GM18526 (cell line): ENCODE data around the gene KLF15.

Experiments used
- POLR2A ChIP-seq: IDR thresholded peaks from 3 replicates; pipeline ENCODE4 v1.6.1; 2011; ENCODE audit not compliant: insufficient read length; ENCODE audit errors: extremely low read depth

The KLF15 gene

GRCh38 chr3:126338790-126339288, 18.4 kb downstream of the KLF15 start:
- no peak for TF ChIP-seq POLR2A

DNA sequence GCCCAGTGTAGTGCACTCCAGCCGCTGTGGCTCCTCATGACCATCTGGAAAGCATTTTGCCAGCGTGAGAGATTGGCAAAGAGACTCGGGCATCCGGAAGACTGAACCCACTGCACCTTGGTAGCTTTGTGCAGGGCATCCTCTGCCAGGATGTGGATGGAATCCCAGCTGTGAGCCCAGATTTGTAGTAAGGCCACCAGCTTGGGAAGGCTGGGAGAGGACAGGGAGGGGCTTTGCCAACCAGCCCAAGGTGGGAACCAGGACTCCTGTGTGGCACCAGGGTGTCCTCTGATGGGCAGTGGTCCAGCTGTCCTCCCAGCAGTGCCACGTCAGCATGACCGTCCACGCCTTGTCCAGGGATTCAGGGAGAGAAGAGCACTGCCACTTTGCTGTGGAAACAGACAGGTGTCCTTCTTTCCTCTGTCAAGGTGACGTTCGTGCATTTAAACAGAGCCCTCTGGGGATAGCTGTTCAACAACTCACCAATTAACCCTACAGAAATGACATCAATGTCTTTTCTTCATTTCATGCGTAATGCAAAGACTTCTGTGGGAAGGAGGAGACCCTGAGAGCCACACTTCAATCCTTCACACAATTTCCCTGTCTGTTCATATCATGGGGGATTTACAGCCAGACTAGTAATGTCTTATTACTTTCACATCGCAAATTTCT, 19.1 kb downstream of the KLF15 start:
- TF ChIP-seq POLR2A = no peak

DNA sequence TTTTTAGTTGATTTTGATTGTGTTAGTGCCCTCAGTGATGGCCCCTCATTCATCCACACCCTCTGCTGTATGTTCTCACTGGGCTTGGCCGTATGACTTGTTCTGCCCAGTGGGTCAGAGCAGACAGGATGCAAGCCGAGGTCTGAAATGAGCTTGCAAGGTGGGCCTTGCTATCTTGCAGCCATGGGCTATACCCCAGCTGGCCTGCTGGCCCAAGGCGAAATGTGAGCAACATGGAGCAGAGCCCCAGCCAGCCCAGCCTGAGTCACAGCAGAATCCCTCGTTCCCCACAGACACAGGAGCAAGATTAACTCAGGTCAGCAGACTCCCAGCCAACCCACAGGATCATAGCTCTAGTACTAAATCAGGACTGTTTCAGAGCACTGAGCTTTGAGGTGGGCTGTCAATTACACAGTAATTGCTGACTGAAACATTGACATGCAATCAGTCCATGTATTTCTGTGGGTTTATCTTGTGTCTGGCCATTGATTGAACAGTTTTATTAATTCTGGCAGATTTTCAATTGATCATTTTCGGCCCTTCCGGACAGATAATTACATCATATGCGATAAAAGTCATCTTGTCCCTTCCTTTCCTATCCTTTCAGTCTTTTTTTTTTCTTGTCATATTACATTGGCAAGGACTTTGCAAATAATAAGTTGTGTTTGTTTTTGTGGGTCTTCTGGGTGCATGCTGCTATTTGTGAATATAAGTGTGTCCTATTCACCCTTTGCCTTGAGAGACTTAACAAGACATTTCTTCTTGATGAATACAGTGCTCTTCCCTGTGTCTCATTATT, 27.1 kb downstream of the KLF15 start:
- no peak for TF ChIP-seq POLR2A

DNA sequence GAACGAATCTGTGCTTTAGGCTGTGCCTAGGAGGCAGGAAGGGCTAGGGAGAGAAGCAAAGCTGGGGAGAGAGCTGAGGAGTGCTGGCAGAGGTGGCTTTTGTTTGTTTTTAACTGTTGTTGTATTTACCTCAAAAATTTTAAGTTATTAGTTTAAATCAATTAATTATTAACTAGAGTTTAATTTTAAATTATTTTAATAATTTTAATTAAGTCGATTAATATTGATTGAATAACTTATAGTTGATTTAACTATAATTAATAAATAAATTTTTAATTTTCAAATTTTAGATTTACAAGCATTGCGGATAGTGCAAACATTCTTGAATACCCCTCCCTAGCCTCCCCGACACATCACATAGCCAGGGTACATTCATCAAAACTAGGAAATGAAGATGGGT, 30.6 kb downstream of the KLF15 start:
- TF ChIP-seq POLR2A = no peak

GRCh38 chr3:126322181-126322967, 34.8 kb downstream of the KLF15 start:
- no peak for TF ChIP-seq POLR2A

GRCh38 chr3:126321490-126321889, 35.7 kb downstream of the KLF15 start:
- TF ChIP-seq POLR2A = no peak

DNA sequence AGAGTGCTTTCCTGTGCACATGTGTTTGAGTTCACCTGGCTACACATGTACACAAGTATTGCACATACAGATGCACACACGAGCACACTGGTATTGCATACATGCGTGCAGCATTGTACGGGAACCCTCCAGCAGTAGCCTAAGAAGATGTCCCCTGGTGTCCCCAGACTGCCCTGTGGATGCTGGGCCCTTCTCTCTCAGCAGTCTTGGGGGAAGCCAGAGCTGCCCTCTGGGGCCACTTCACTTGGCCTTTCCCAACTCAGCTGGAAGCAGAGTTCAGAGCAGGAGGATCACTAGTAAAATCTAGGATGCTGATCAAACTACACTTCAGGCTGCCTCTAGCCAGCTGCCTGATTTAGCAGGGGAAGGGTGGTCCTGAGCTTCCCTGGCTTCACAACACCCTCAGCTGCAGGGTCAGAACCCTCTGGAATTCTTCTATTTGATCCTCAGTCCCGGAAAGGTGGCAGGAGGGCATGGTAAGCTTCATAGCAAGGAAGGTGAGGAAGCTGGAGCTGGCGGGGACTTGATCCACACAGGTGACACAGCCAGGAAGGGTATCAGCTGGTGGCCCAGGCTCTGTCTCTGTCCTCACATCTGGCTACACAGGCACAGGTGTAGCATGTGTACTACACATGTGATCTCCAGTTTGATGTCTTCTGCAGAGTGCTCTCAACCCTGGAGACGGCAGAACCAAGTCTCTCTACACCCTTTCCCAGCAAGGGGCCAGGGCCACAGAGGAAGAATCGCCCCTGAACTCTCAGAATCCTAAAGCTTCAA, 36.5 kb downstream of the KLF15 start:
- TF ChIP-seq POLR2A = no peak

GRCh38 chr3:126319701-126320295, 37.4 kb downstream of the KLF15 start:
- no peak for TF ChIP-seq POLR2A

GRCh38 chr3:126317029-126317996, 39.9 kb downstream of the KLF15 start:
- no peak for TF ChIP-seq POLR2A

DNA sequence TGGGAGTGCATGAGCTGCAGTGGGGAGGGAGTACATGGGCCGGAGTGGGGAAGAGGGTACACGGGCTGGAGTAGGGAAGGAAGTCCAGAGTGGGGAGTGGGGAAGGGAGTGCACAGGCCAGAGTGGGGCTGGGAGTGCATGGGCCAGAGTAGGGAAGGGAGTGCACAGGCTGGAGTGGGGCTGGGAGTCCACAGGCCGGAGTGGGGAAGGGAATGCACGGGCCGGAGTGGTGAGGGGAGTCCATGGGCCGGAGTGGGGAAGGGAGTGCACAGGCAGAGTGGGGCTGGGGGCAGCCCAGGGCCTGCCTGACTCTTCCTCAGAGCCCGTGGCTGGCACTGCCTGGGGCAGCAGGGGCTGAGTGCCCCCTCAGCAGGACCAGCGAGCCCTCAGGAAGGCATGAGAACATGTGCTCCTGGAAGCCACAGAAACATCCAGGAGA, 40.7 kb downstream of the KLF15 start:
- no peak for TF ChIP-seq POLR2A

- TF ChIP-seq POLR2A = no peak
Measured at GRCh38 chr3:126316031-126316461, 41.2 kb downstream of the KLF15 start.

DNA sequence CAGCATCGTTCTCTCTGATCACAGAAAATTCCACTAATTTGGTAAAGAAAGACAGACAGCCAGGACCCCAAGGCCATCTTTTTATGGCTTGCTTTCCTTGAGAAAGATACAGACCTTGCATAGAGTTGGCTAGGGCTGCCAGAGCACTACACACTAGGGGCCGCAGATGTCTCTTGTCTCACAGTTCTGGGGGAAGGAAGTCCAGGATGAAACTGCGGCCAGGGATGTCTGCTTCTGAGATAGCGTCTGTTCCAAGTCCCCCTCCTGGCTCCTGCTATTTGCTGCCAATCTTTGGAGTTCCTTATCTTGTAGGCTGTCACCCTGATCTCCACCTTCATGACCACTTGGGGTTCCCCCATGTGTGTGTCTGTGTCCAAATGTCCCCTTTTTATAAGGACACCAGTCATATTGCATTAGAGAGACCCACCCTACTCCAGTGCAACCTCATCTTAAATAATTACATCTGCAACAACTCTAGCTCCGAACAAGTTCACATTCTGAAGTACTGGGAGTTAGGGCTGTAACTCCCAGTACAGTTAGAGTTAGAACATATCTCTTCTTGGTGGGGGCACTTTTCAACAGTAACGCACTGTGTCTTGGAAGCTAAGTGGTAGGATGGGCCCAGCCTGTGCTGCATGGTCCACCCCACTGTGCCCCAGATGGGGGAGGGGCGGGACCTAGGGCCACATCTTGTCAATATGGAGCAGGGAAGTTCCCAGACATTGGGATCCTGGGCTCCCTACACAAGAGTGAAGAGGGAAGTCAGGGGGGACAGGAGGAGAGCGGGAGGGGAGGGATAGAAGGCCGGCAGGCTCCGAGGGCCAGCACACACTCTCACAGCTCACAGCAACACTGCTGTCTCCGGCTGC, 42.2 kb downstream of the KLF15 start:
- TF ChIP-seq POLR2A = no peak
